H1 (cell line): ENCODE results near the gene STX8. TPM values are rescaled to one million over a fixed set of nuclear protein-coding genes. Genes with fewer than 3 reads are reported as not detected.

Source experiments
- CTCF ChIA-PET: fragments of 300-600 bp; sonication (Branson Sonifier 250); formaldehyde crosslinking; loops from one replicate; lab custom pipeline; 2021; ENCODE audit not compliant: partially characterized antibody; lab: Charles Lee
- POLR2A ChIA-PET: fragments of 300-600 bp; sonication (Branson Sonifier 250); formaldehyde crosslinking; loops from one replicate; lab custom pipeline; 2021; ENCODE audit warnings: inconsistent platforms; ENCODE audit not compliant: partially characterized antibody; lab: Charles Lee
- DNase-seq, 2 experiments: peaks; one replicate each; pipeline versions ENCODE4 v3.0.0 to v3.0.0-alpha.2; 2010 to 2022; ENCODE audit warnings: low spot score in 2 of 2, low read depth in 1 of 2, mixed read lengths in 1 of 2
- FAIRE-seq: peaks from 2 replicates; lab custom pipeline; 2011; peaks lifted over from hg19 to GRCh38; lab: Jason Lieb, UNC
- H2AFZ ChIP-seq: 2 replicates; pipeline ENCODE4 v1.8.1; 2012; ENCODE audit warnings: low read length, inconsistent platforms
- H2AK5ac ChIP-seq: 2 replicates; pipeline ENCODE4 v1.6.1; 2013; ENCODE audit warnings: low read depth, low read length
- H2BK120ac ChIP-seq: replicated peaks from 2 replicates; pipeline ENCODE3; 2013; ENCODE audit warnings: low read depth, low read length, inconsistent platforms
- H2BK12ac ChIP-seq: 2 replicates; pipeline ENCODE4 v1.6.1; 2013; ENCODE audit warnings: low read depth, low read length
- H2BK15ac ChIP-seq: 2 replicates; pipeline ENCODE4 v1.6.1; 2013; ENCODE audit warnings: low read length
- H2BK20ac ChIP-seq: 2 replicates; pipeline ENCODE4 v1.6.1; 2013; ENCODE audit warnings: low read length
- H2BK5ac ChIP-seq: 2 replicates; pipeline ENCODE4 v1.6.1; 2013; ENCODE audit warnings: low read depth, low read length
- H3K14ac ChIP-seq: 2 replicates; pipeline ENCODE4 v1.6.1; 2013; ENCODE audit warnings: inconsistent platforms; ENCODE audit not compliant: insufficient read length
- H3K18ac ChIP-seq: 2 replicates; pipeline ENCODE4 v1.6.1; 2013; ENCODE audit warnings: low read length; ENCODE audit errors: extremely low read depth
- H3K23ac ChIP-seq: 2 replicates; pipeline ENCODE4 v1.6.1; 2013; ENCODE audit warnings: inconsistent platforms; ENCODE audit not compliant: insufficient read length
- H3K23me2 ChIP-seq: 2 replicates; pipeline ENCODE4 v1.6.1; 2013; ENCODE audit warnings: low read depth, low read length
- H3K27ac ChIP-seq: 2 replicates; pipeline ENCODE4 v1.6.1; 2011; ENCODE audit warnings: low read depth, low read length, inconsistent platforms
- H3K27me3 ChIP-seq, 4 experiments: replicated peaks in 1 of 4; 1 replicate in 1 of 4; 2 replicates in 3 of 4; pipeline versions ENCODE4 v1.6.1 to v1.8.1; 2011 to 2013; ENCODE audit warnings: low read length in 3 of 4, mild to moderate bottlenecking in 3 of 4, inconsistent platforms in 2 of 4, mixed read lengths in 2 of 4, moderate library complexity in 1 of 4; ENCODE audit not compliant: control insufficient read depth in 3 of 4, insufficient read depth in 3 of 4; ENCODE audit errors: extremely low read depth in 1 of 4
- H3K36me3 ChIP-seq, 4 experiments: 2 replicates each; pipeline versions ENCODE4 v1.6.1 to v1.8.1; 2011 to 2013; ENCODE audit warnings: mild to moderate bottlenecking in 4 of 4, low read length in 3 of 4, moderate library complexity in 2 of 4, control low read depth in 1 of 4, inconsistent platforms in 1 of 4; ENCODE audit not compliant: insufficient read depth in 4 of 4, control insufficient read depth in 2 of 4
- H3K4ac ChIP-seq: replicated peaks from 2 replicates; pipeline ENCODE3; 2013; ENCODE audit warnings: low read length, low read depth, mixed read lengths, inconsistent platforms; ENCODE audit not compliant: insufficient read length
- H3K4me1 ChIP-seq, 4 experiments: replicated peaks in 1 of 4; 1 replicate in 1 of 4; 2 replicates in 3 of 4; pipeline versions ENCODE4 v1.6.1 to v1.8.1; 2011 to 2013; ENCODE audit warnings: low read length in 3 of 4, inconsistent platforms in 2 of 4, mixed read lengths in 1 of 4; ENCODE audit not compliant: insufficient read depth in 4 of 4, control insufficient read depth in 3 of 4
- H3K4me2 ChIP-seq, 2 experiments: 2 replicates each; pipeline versions ENCODE4 v1.6.1 to v1.8.1; 2011 to 2013; ENCODE audit warnings: low read depth in 2 of 2, low read length in 2 of 2, control low read depth in 1 of 2, inconsistent platforms in 1 of 2, mild to moderate bottlenecking in 1 of 2; ENCODE audit not compliant: insufficient read depth in 1 of 2
- H3K4me3 ChIP-seq, 4 experiments: fragments of 200-600, 300-600 bp in 1 of 4; sonication (generic), shearing (Covaris generic), sonication (Bioruptor Twin) in 1 of 4; 2 replicates each; pipeline versions ENCODE4 v1.5.1 to v1.8.1; 2011 to 2016; ENCODE audit warnings: low read length in 4 of 4, low read depth in 3 of 4, control low read depth in 2 of 4, inconsistent platforms in 2 of 4, mild to moderate bottlenecking in 2 of 4, mixed read lengths in 1 of 4, moderate library complexity in 1 of 4; ENCODE audit not compliant: insufficient read depth in 2 of 4; ENCODE audit errors: extremely low read depth in 1 of 4
- H3K56ac ChIP-seq: replicated peaks from 2 replicates; pipeline ENCODE3; 2013; ENCODE audit warnings: low read depth, mild to moderate bottlenecking, mixed read lengths, low read length, inconsistent platforms; ENCODE audit not compliant: insufficient read length
- H3K79me1 ChIP-seq: 2 replicates; pipeline ENCODE4 v1.6.1; 2013; ENCODE audit warnings: low read depth, low read length, control low read depth
- H3K79me2 ChIP-seq, 2 experiments: 2 replicates each; pipeline versions ENCODE4 v1.6.1 to v1.8.1; 2012 to 2013; ENCODE audit warnings: low read length in 2 of 2, mild to moderate bottlenecking in 2 of 2, inconsistent platforms in 1 of 2; ENCODE audit not compliant: insufficient read depth in 2 of 2, control insufficient read depth in 1 of 2
- H3K9ac ChIP-seq, 4 experiments: replicated peaks in 1 of 4; 1 replicate in 1 of 4; 2 replicates in 3 of 4; pipeline versions ENCODE4 v1.6.1 to v1.8.1; 2011 to 2013; ENCODE audit warnings: low read depth in 3 of 4, low read length in 3 of 4, control low read depth in 2 of 4, mild to moderate bottlenecking in 2 of 4, moderate library complexity in 2 of 4, inconsistent platforms in 1 of 4; ENCODE audit errors: extremely low read depth in 1 of 4
- H3K9me3 ChIP-seq, 2 experiments: 2 replicates each; pipeline versions ENCODE4 v1.6.1 to v1.8.1; 2012 to 2013; ENCODE audit warnings: mild to moderate bottlenecking in 2 of 2, moderate library complexity in 2 of 2, control low read depth in 1 of 2, inconsistent platforms in 1 of 2, low read depth in 1 of 2, low read length in 1 of 2, mixed read lengths in 1 of 2; ENCODE audit not compliant: insufficient read depth in 2 of 2
- H4K20me1 ChIP-seq, 2 experiments: replicated peaks in 1 of 2; 2 replicates each; pipeline versions ENCODE3 to v1.8.1; 2011 to 2013; ENCODE audit warnings: inconsistent platforms in 2 of 2, low read length in 2 of 2, mild to moderate bottlenecking in 1 of 2; ENCODE audit not compliant: insufficient read depth in 2 of 2, control insufficient read depth in 1 of 2
- H4K5ac ChIP-seq: 2 replicates; pipeline ENCODE4 v1.6.1; 2013; ENCODE audit warnings: low read length, low read depth, mixed read lengths, inconsistent platforms; ENCODE audit not compliant: insufficient read length
- H4K8ac ChIP-seq: 2 replicates; pipeline ENCODE4 v1.8.0; 2013; ENCODE audit warnings: mild to moderate bottlenecking, moderate library complexity, low read length, inconsistent platforms; ENCODE audit not compliant: insufficient read depth; ENCODE audit errors: extremely low read depth
- H4K91ac ChIP-seq: replicated peaks from 2 replicates; pipeline ENCODE3; 2013; ENCODE audit warnings: low read length, mixed read lengths, inconsistent platforms; ENCODE audit not compliant: insufficient read length
- BACH1 ChIP-seq: IDR thresholded peaks from 2 replicates; pipeline ENCODE4 v1.6.1; 2012; ENCODE audit warnings: low read length, improper control_type of control experiment
- CHD2 ChIP-seq: IDR thresholded peaks from 2 replicates; pipeline ENCODE4 v1.6.1; 2012; ENCODE audit warnings: low read length, improper control_type of control experiment
- CREB1 ChIP-seq: IDR thresholded peaks from 2 replicates; pipeline ENCODE4 v1.6.1; 2012; ENCODE audit warnings: inconsistent platforms
- CTCF ChIP-seq, 3 experiments: IDR thresholded peaks; 1 replicate in 2 of 3; 2 replicates in 1 of 3; pipeline versions ENCODE4 v1.5.1 to v1.6.1; 2011; ENCODE audit warnings: low read length in 3 of 3, mild to moderate bottlenecking in 3 of 3, inconsistent platforms in 2 of 3, low read depth in 1 of 3, moderate library complexity in 1 of 3; ENCODE audit not compliant: insufficient read depth in 1 of 3; ENCODE audit errors: control extremely low read depth in 1 of 3
- GABPA ChIP-seq: IDR thresholded peaks from 2 replicates; pipeline ENCODE4 v1.6.1; 2011; ENCODE audit warnings: mild to moderate bottlenecking, low read length, moderate library complexity, borderline replicate concordance; ENCODE audit not compliant: insufficient read depth
- KDM4A ChIP-seq: IDR thresholded peaks from one replicate; pipeline ENCODE4 v1.7.1; 2012; ENCODE audit warnings: low read depth, mild to moderate bottlenecking, moderate library complexity, low read length, inconsistent platforms; ENCODE audit not compliant: severe bottlenecking
- KDM5A ChIP-seq: fragments of 200-600 bp; IDR thresholded peaks from 2 replicates; pipeline ENCODE4 v1.7.1; 2012; ENCODE audit warnings: mild to moderate bottlenecking, low read length, inconsistent platforms, mixed read lengths
- POLR2A ChIP-seq, 2 experiments: IDR thresholded peaks; 1 replicate in 1 of 2; 2 replicates in 1 of 2; pipeline ENCODE4 v1.6.1; 2011; ENCODE audit warnings: low read depth in 2 of 2, low read length in 2 of 2, mild to moderate bottlenecking in 2 of 2; ENCODE audit errors: control extremely low read depth in 1 of 2
- RNF2 ChIP-seq: fragments of 200-900, 300-1000 bp; sonication (generic); IDR thresholded peaks from 2 replicates; pipeline ENCODE4 v1.7.1; 2016; ENCODE audit warnings: borderline replicate concordance, low read depth, mild to moderate bottlenecking, antibody characterized with exemption, low read length; ENCODE audit not compliant: poor library complexity, severe bottlenecking; ENCODE audit errors: missing control alignments
- RXRA ChIP-seq: IDR thresholded peaks from 2 replicates; pipeline ENCODE4 v1.6.1; 2011; ENCODE audit warnings: low read depth, mild to moderate bottlenecking, low read length, moderate library complexity; ENCODE audit not compliant: insufficient read depth
- SIRT6 ChIP-seq: IDR thresholded peaks from one replicate; pipeline ENCODE4 v1.7.1; 2012; ENCODE audit warnings: low read length, inconsistent platforms
- WGBS, 2 experiments: shearing (Covaris generic) in 1 of 2; methylation state at CpG; one replicate each; pipeline versions ENCODE4 v1.1.6 to v1.1.7; 2013 to 2015; ENCODE audit warnings: low lambda C conversion rate in 2 of 2, mixed read lengths in 2 of 2, inconsistent platforms in 1 of 2, low coverage in 1 of 2, missing lambda C conversion rate in 1 of 2; ENCODE audit not compliant: insufficient replicate concordance in 2 of 2, insufficient coverage in 1 of 2, insufficient read length in 1 of 2; ENCODE audit errors: extremely low coverage in 1 of 2, missing lambda C conversion rate in 1 of 2; 5-methylcytosine and 5-hydroxymethylcytosine counted together
- polyA plus RNA-seq, 7 experiments: library from polyadenylated mRNA; depleted of rRNA in 3 of 7; stranded (reverse) in 5 of 7; unstranded in 2 of 7; fragments of >200 nt in 5 of 7; fragments of 200-250 nt in 2 of 7; gene quantifications; 1 replicate in 5 of 7; 2 replicates in 1 of 7; 4 replicates in 1 of 7; pipeline versions ENCODE4 v1.2.1 to v1.2.3, GENCODE V29; 2011 to 2013; ENCODE audit warnings: missing spikeins in 2 of 7, mixed read lengths in 2 of 7
- total RNA-seq: library from RNA; stranded (reverse); fragmentation: NEBNext Ultra II Directional; extraction: Animal tissue kit (Norgen Biotek cat#: 25700); gene quantifications from 2 replicates; pipeline ENCODE4 v1.2.1, GENCODE V29; 2021
- TF ChIP-seq, protein P1 (sequence below): IDR thresholded peaks from 2 replicates; pipeline ENCODE4 v1.6.1; 2011; ENCODE audit warnings: low read depth, mild to moderate bottlenecking, low read length; ENCODE audit not compliant: insufficient read depth

Gene STX8
- total and polyA plus RNA-seq, 2 of the 8 experiments (the other 6 are each of a cell fraction or from before 2014, with no cell fraction given), result 22.8 to 42.5 TPM

DNA sequence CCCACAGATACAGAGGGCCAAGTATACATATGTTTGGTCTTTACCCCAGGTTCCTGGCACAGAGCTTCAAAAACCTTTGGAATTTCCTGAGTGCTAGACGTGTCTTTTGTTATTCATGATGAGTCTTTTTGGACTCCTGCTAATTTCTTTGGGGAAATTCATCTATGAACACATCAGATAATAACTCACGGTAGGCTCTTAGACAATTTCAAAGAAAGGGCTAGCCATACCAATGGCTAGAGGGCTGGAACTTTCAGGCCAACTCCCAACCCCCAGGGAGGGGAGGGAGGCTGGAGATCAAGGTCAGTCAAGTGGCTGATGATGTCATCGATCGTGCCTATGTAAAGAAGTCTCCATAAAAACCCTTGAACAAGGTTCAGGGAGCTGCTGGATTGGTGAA, 101.9 kb downstream of the STX8 start:
- no peak overlapping the region for H2BK120ac ChIP-seq
- H2AFZ ChIP-seq, result no peak overlapping the region
- POLR2A ChIA-PET, result no interaction called here
- TF ChIP-seq SIRT6 (no peak), CTCF (IDR thresholded peaks at IDR 0.05; ENCODE audit: control extremely low read depth in 1 of 3, insufficient read depth in 1 of 3, low read depth in 1 of 3, low read length in 3 of 3) (no peak), GABPA (no peak), CHD2 (no peak), RNF2 (no peak), BACH1 (no peak), KDM4A (no peak), KDM5A (no peak), POLR2A (IDR thresholded peaks at IDR 0.05; ENCODE audit: control extremely low read depth in 1 of 2, low read depth in 2 of 2, low read length in 2 of 2) (no peak), CREB1 (no peak), RXRA (no peak)
- TF ChIP-seq, protein P1, sequence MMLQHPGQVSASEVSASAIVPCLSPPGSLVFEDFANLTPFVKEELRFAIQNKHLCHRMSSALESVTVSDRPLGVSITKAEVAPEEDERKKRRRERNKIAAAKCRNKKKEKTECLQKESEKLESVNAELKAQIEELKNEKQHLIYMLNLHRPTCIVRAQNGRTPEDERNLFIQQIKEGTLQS, result no peak

More for the DNA sequence above, 101.9 kb downstream of the STX8 start:
- Histone ChIP-seq H2BK20ac (no peak overlapping the region), H2BK12ac (no peak overlapping the region), H3K56ac (no peak overlapping the region), H3K23ac (no peak overlapping the region), H4K8ac (no peak overlapping the region), H3K14ac (no peak overlapping the region), H3K4me2 (no peak overlapping the region), H4K20me1 (no peaks in the 10 kb centered on the region), H3K79me2 (no peaks in the 10 kb centered on the region), H2BK5ac (no peak overlapping the region), H3K79me1 (no peaks in the 10 kb centered on the region), H3K4ac (no peak overlapping the region), H3K9ac (no peak overlapping the region), H3K4me1 (peaks cover 0 to 7% (median 1%) of the 10 kb centered on the region in 4 experiments; a peak in 2 of 7 replicates), H3K27ac (no peak overlapping the region), H2AK5ac (no peak overlapping the region), H4K5ac (no peak overlapping the region), H3K23me2 (no peaks in the 10 kb centered on the region), H3K36me3 (no peaks in the 10 kb centered on the region), H4K91ac (no peak overlapping the region), H3K27me3 (no peaks in the 10 kb centered on the region), H3K18ac (no peak overlapping the region), H3K4me3 (no peak overlapping the region), H3K9me3 (no peaks in the 10 kb centered on the region), H2BK15ac (no peak overlapping the region)
- CTCF ChIA-PET, result interaction anchor here (0.6 to 3.2 kb wide), 3 partner anchors 14 to 1063 kb away, joined by 3 to 12 read pairs (median 3); no protein-coding TSS in a partner anchor
- WGBS, 2 experiments, result 83% methylated on average over 4 of the region's 4 CpGs; no CpG with 5 or more reads in 1 of the 2 experiments
- DNase-seq, result no peak
- no peak for FAIRE-seq
